ENCODE results near the gene SNX10. TPM values are rescaled to one million over a fixed set of nuclear protein-coding genes. Genes with fewer than 3 reads are reported as not detected.

Gene SNX10
- total RNA-seq, 1 donor from 2014 or later = 42.1 TPM

DNA sequence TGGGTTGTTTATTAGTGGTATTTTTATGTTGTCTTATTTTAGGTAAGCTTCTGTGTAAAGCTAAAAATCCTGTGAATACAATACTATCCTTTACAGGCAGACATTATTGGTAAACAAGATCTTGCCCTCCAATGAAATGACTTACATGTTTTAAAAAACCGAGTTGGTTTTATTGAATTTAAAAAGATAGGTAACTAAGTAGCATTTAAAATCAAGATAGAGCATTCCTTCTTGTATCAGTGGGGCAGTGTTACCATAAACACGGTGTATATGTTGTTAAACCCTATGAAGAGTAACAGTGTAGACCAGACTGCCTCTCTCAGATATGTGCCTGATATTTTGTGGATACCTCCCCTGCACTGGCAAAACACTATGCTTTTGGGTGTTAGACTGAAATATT, 81.0 kb downstream of the SNX10 start:
- H3K9me3 Mint-ChIP-seq = no peaks in the 10 kb centered on the region
- DNase-seq = no peak
- peaks cover 17% of the 10 kb centered on the region for H3K36me3 Mint-ChIP-seq (ENCODE audit: low read depth)
- H3K27me3 Mint-ChIP-seq = peaks cover 17% of the 10 kb centered on the region
- intact Hi-C loops (cut with micrococcal nuclease) = loop anchor here (10.0 kb wide), 1 partner anchor 508 kb away; no protein-coding TSS in a partner anchor
- peaks cover 12% of the 10 kb centered on the region for H3K4me1 Mint-ChIP-seq
- no peak overlapping the region for H3K4me3 Mint-ChIP-seq
- no peak overlapping the region for H3K27ac Mint-ChIP-seq

DNA sequence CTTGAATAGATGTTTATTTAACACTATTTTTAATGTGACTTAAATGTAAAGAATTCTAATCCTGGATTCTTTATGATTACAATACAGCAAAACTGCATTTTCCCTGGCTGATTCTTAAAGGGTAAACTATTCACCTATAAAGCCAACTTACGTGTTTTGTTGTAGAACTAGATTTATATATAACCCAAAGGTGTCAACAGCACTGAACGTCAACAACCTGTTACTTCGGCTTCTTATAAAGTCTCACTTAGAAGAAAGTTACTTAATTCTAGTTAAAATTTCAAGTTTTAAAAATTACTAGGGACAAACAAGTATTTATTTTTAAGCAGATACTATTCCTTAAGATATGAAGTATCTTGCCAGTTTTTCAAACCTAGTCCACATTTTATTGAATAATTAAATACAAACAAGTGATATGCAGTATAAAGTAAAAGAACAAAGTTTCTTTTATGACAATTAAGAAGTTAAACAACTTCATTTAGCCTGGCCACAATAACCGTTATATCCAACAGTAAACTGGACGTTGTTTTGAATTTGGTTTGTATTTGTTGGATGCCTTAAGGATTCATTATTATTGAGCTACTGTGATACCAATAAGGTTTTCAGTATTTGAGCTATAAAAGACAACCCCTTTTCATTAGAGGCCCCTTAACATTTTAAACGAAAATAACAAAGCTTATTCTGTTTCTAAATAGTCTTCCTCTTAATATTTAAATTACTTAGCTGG, 83.1 kb downstream of the SNX10 start:
- peaks cover 9% of the 10 kb centered on the region for H3K4me1 Mint-ChIP-seq
- intact Hi-C loops (cut with micrococcal nuclease) = loop anchor here (5.0 to 10.0 kb wide), 3 partner anchors 82 to 510 kb away; partner anchors contain the start of gene NFE2L3
- no peak overlapping the region for H3K4me3 Mint-ChIP-seq
- H3K9me3 Mint-ChIP-seq = no peaks in the 10 kb centered on the region
- DNase-seq = no peak
- peaks cover 33% of the 10 kb centered on the region for H3K27me3 Mint-ChIP-seq
- peaks cover 16% of the 10 kb centered on the region for H3K36me3 Mint-ChIP-seq (ENCODE audit: low read depth)
- H3K27ac Mint-ChIP-seq = no peak overlapping the region

DNA sequence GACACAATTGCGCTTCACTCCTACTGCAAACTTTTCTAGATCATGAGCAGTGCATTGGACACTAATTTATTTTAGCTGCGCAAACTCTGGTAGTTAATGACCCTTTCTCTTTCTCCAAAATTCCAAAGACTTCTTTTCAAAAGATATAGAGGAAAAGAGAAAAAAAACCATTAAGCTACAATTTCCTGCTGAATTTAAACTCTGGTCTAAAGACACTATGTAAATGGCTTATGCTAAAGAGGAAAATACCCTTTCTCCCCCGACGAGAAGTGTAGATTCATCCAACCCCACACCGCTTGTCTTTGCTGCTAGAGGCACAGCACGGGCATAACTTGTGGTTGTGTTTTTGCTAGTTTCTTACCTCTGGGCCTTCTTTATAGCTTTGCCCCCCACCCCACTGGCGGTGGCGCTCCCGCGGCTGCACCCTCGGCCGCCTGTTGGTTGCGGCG, 84.1 kb downstream of the SNX10 start:
- peaks cover 5% of the 10 kb centered on the region for H3K4me1 Mint-ChIP-seq
- intact Hi-C loops (cut with micrococcal nuclease) = loop anchor here (2.0 to 10.0 kb wide), 4 partner anchors 82 to 511 kb away; partner anchors contain the start of gene NFE2L3
- H3K36me3 Mint-ChIP-seq (ENCODE audit: low read depth) = peaks cover 16% of the 10 kb centered on the region
- DNase-seq = no peak
- H3K27ac Mint-ChIP-seq = no peak overlapping the region
- no peaks in the 10 kb centered on the region for H3K9me3 Mint-ChIP-seq
- peak overlapping the region; percentile 84 for H3K4me3 Mint-ChIP-seq
- H3K27me3 Mint-ChIP-seq = peaks cover 36% of the 10 kb centered on the region

DNA sequence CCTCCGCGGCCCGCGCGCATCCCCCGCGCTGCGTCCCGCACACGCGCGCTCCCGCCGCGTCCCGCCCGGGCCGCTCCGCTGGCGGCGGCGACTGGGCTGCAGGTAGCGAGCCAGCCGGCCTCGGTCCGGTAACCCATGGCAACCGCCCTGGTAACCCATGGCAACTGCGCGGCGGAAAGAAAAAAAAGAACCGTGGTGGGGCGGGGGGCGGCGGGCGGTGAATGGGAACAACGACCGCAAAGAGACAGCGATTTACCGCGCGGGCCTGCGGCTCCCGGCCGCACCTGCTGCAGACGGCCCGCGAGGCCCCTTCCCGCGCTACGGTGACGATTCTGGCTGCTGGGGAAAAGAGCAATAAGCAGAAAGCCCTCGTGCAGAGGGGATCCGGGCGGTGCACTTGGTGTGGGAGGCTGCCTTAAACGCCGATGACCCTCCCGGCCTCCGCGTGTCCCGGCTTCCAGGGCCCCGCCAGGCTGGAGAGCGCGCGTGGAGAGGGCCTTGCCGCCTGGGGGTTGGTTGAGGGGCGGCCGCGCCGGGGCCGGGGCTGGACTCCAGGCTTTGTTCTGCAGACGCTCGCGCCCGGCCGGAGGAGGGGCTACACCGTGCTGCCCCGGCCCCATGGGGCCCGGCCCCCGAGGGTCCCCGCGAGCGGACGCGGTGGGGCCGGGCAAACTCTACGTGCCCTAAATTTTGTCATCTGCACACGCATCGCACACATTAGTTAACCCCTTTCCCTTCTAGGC, 84.7 kb downstream of the SNX10 start:
- intact Hi-C loops (cut with micrococcal nuclease) = loop anchor here (2.0 to 10.0 kb wide), 4 partner anchors 81 to 512 kb away; partner anchors contain the start of gene NFE2L3
- Mint-ChIP-seq H3K27me3 (peaks cover 38% of the 10 kb centered on the region), H3K27ac (peak overlapping the region; percentile 88), H3K9me3 (no peaks in the 10 kb centered on the region), H3K4me1 (peaks cover 5% of the 10 kb centered on the region), H3K36me3 (ENCODE audit: low read depth) (peaks cover 16% of the 10 kb centered on the region), H3K4me3 (peak overlapping the region; percentile 84)
- peak; percentile 84 for DNase-seq

DNA sequence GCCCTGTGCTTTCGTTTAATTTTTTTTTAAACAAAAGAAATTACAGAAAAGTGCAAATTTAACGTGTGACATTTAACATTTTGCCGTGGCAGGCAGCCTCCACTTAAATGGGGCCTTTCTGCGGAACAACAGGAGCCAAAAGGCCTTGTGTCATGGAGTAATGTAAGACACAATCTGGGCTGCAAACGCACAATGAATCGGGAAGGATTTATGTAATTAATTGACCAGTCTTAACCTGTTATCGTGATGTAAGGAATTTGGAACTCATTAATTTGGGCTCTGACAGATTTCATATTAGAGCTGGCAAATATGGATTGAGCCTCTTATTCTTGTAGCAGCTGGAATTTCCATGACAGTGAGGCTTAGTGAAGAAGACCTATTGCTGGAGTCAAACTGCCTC, 86.4 kb downstream of the SNX10 start:
- H3K27ac Mint-ChIP-seq = no peak overlapping the region
- H3K36me3 Mint-ChIP-seq (ENCODE audit: low read depth) = peaks cover 8% of the 10 kb centered on the region

DNA sequence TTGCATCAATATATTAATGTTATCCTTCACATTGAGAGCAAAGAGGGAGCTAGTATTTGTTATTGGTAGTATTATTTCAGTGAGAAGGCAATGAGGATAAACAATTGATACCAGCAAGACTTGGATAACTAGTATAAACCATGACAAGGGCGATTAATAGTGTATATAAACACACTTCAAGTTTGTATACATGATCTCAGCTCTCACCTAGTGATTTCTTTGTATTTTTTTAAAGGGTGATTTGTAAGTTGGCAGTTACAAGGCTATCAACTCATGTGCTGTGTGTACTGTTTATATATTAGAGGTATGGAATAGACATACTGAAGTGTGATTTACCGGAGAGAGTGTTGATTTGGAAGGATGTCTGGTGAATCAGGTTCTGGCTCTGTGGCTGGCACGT, 88.0 kb downstream of the SNX10 start:
- H3K9me3 Mint-ChIP-seq = no peaks in the 10 kb centered on the region

More for the DNA sequence above, 86.4 kb downstream of the SNX10 start:
- peaks cover 5% of the 10 kb centered on the region for H3K4me1 Mint-ChIP-seq
- intact Hi-C loops (cut with micrococcal nuclease) = loop anchor here (5.0 to 10.0 kb wide), 3 partner anchors 79 to 513 kb away; partner anchors contain the start of gene NFE2L3
- DNase-seq = no peak
- H3K27me3 Mint-ChIP-seq = peaks cover 45% of the 10 kb centered on the region
- no peak overlapping the region for H3K4me3 Mint-ChIP-seq
- H3K9me3 Mint-ChIP-seq = no peaks in the 10 kb centered on the region

DNA sequence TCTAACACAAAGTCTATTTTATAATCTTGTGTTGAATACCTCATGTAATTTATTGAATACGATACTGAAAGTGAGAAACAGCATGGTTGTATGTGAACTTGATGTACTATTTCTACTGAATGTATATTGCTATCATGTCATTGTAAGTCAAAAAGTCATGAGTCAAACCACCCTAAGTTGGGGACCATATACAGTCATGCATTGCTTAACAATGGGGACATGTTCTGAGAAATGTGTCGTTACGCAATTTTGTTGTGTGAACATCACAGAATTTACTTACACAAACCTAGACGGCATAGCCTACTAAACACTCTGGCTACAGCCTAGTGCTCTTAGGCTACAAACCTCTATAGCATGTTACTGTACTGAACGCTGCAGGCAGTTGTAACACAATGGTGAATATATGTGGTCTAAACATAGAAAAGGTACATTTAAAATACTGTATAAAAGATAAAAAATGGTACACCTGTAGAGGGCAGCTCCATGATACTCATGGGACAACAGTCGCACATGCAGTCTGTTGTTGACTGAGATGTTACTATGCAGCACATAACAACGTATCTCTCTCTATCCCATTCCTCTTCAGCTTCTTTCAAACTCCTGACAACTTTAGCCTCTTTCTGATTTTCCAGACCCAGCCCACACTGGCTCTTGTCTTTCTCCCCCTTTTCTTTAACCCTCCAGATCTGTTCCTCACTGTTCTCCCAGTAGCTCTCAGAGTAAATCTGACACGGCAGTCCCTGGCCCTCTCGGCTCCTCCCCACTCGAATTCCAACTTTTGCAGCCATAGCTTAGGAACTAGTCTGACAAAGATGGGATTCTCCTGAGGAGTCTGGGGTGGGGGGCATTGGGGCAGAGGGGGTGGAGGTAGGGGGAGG, 90.1 kb downstream of the SNX10 start:
- Mint-ChIP-seq H3K4me1 (peaks cover 3% of the 10 kb centered on the region), H3K27ac (no peak overlapping the region), H3K27me3 (peaks cover 46% of the 10 kb centered on the region), H3K4me3 (no peak overlapping the region), H3K36me3 (ENCODE audit: low read depth) (no peaks in the 10 kb centered on the region), H3K9me3 (no peaks in the 10 kb centered on the region)
- intact Hi-C loops (cut with micrococcal nuclease) = no loop called here
- DNase-seq = peak; percentile 42

More for the DNA sequence above, 88.0 kb downstream of the SNX10 start:
- no peaks in the 10 kb centered on the region for H3K36me3 Mint-ChIP-seq (ENCODE audit: low read depth)
- intact Hi-C loops (cut with micrococcal nuclease) = loop anchor here (5.0 to 10.0 kb wide), 3 partner anchors 78 to 515 kb away; partner anchors contain the start of gene NFE2L3
- H3K4me1 Mint-ChIP-seq = peaks cover 5% of the 10 kb centered on the region
- DNase-seq = no peak
- H3K27ac Mint-ChIP-seq = no peak overlapping the region
- H3K4me3 Mint-ChIP-seq = no peak overlapping the region
- peaks cover 41% of the 10 kb centered on the region for H3K27me3 Mint-ChIP-seq

DNA sequence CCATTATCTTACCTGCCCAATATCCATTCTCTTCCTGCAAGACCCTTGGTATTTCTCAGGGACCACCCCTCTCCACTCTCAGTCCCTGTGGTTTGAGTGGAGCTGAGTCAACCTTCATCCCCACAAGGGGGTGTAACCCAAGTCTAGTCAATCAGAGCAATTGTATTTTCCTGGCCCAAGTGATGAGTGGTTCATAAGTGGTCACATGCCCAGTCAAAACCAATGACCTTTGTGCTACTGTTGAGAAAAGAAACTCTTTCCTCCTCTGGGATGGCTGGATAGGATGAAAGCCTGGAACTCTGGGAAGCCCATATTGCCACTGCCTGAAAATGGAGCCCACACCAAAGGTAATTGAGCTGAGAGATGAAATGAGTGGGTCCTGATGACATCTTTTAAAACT, 93.6 kb downstream of the SNX10 start:
- H3K4me1 Mint-ChIP-seq = no peaks in the 10 kb centered on the region
- intact Hi-C loops (cut with micrococcal nuclease) = no loop called here
- H3K27me3 Mint-ChIP-seq = peaks cover 51% of the 10 kb centered on the region
- H3K36me3 Mint-ChIP-seq (ENCODE audit: low read depth) = no peaks in the 10 kb centered on the region
- H3K27ac Mint-ChIP-seq = no peak overlapping the region
- H3K9me3 Mint-ChIP-seq = no peaks in the 10 kb centered on the region
- no peak for DNase-seq
- no peak overlapping the region for H3K4me3 Mint-ChIP-seq

DNA sequence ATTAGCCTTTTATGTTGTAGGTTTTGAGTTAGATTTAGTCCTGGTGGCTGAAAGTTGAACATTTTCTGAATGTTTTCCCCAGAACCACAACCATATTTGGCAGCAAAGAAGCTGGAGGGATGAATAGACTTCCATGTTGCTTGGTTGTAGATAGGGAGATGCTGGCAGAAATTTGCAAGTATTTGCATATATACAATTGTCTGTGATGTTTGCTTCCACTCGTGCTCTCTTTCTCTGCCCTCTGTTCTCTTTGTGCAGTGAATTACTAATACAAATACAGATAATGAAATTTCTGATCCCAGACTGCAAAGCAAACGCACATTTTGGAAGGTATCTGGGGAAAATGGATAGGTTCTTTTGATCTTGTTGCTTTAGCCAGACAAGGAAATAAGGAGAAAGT, 96.1 kb downstream of the SNX10 start:
- intact Hi-C loops (cut with micrococcal nuclease) = no loop called here
- Mint-ChIP-seq H3K27me3 (peaks cover 53% of the 10 kb centered on the region), H3K27ac (no peak overlapping the region)

DNA sequence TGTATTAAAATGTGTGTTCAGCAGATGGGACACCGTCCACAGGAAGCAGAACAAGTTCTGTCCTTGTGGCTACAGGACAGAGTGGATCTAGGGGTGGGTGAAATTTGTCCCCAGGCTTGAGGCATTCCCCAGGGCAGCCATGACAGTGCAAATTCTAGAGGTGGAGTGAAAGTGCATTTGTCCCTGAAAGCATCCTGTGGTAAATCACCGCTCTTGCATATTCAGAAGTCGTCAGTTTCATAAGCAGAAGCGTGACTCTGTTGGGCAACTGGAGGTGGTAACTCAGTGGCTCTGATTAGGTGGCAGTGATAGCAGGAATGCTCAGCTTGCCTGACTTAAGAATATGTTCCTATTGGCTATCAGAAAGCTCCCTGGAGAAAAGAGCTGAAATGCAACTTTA, 96.6 kb downstream of the SNX10 start:
- intact Hi-C loops (cut with micrococcal nuclease) = no loop called here
- Mint-ChIP-seq H3K27me3 (peaks cover 55% of the 10 kb centered on the region), H3K27ac (no peak overlapping the region), H3K36me3 (ENCODE audit: low read depth) (no peaks in the 10 kb centered on the region), H3K4me3 (no peak overlapping the region), H3K9me3 (no peaks in the 10 kb centered on the region), H3K4me1 (no peaks in the 10 kb centered on the region)
- no peak for DNase-seq

More for the DNA sequence above, 96.1 kb downstream of the SNX10 start:
- no peaks in the 10 kb centered on the region for H3K9me3 Mint-ChIP-seq
- no peak overlapping the region for H3K4me3 Mint-ChIP-seq
- DNase-seq = no peak
- H3K36me3 Mint-ChIP-seq (ENCODE audit: low read depth) = no peaks in the 10 kb centered on the region
- no peaks in the 10 kb centered on the region for H3K4me1 Mint-ChIP-seq

DNA sequence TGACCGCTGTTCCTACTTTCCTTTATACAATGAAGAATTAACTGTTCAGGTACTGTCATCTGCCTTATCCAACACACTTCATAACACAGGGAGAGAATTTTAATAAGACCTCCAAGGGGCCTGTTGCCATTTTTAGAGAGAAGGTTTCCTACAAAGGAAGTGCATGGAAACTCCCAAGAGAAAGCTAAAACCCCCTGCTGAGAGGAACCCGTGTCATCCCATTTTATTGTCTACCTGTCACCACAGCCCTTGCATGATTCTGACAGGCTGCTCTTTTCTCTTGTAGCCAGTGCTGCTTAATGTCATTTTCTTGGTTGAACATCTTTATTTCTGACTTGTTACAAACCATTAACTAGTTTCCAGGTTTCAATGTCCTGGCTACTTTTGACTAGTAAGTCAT, 98.4 kb downstream of the SNX10 start:
- no peak for DNase-seq
- no peak overlapping the region for H3K27ac Mint-ChIP-seq
- no peaks in the 10 kb centered on the region for H3K4me1 Mint-ChIP-seq
- intact Hi-C loops (cut with micrococcal nuclease) = loop anchor here (10.0 kb wide), 1 partner anchor 475 kb away; the partner anchor contains the start of gene SKAP2
- no peak overlapping the region for H3K4me3 Mint-ChIP-seq
- no peaks in the 10 kb centered on the region for H3K9me3 Mint-ChIP-seq
- H3K27me3 Mint-ChIP-seq = peaks cover 64% of the 10 kb centered on the region
- no peaks in the 10 kb centered on the region for H3K36me3 Mint-ChIP-seq (ENCODE audit: low read depth)

DNA sequence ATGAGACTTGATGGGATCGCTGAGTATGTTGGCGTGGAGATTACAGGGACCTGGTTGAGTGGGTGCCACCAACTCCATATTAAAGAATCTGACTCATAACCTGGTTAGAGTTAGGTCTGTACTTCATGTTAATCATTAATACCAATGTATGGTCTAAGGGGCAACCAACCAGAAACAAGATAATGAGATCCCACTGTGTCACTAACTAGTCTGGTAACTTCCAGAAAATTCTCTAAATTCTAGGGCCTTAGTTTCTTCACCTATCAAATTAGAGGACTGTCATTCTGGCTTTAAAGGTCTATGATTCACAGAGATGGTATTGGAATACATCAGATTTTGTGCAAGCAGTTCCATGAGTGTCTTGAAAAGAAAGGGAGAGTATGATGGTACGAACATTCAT, 102.2 kb downstream of the SNX10 start:
- no peak for DNase-seq
- H3K4me3 Mint-ChIP-seq = no peak overlapping the region
- no peak overlapping the region for H3K27ac Mint-ChIP-seq
- H3K9me3 Mint-ChIP-seq = no peaks in the 10 kb centered on the region
- H3K4me1 Mint-ChIP-seq = peaks cover 5% of the 10 kb centered on the region
- H3K27me3 Mint-ChIP-seq = peaks cover 63% of the 10 kb centered on the region
- no peaks in the 10 kb centered on the region for H3K36me3 Mint-ChIP-seq (ENCODE audit: low read depth)
- intact Hi-C loops (cut with micrococcal nuclease) = loop anchor here (10.0 kb wide), 1 partner anchor 471 kb away; the partner anchor contains the start of gene SKAP2

DNA sequence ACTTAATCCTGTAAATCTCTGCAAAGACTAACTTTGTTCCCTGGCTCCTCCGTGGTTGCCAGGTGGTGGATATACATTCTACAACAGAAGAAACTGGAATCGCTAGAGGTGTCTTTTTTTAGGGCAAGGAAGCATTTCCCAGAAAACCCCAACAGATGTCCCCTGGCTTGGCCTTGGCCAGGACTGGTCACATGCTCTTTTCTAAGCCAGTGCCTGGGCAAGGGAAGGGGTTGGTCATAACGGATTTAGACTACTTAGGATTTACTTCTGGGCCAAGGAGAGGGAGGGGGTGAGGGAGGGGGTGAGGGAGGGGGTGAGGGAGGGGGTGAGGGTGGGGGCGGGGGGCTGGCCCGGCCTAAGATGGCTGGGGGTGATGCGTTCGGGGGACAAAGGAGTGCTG, 105.7 kb downstream of the SNX10 start:
- H3K9me3 Mint-ChIP-seq = no peaks in the 10 kb centered on the region
- no peaks in the 10 kb centered on the region for H3K36me3 Mint-ChIP-seq (ENCODE audit: low read depth)
- DNase-seq = no peak
- intact Hi-C loops (cut with micrococcal nuclease) = loop anchor here (10.0 kb wide), 1 partner anchor 467 kb away; the partner anchor contains the start of gene SKAP2
- peaks cover 56% of the 10 kb centered on the region for H3K27me3 Mint-ChIP-seq
- H3K4me1 Mint-ChIP-seq = peaks cover 10% of the 10 kb centered on the region
- H3K4me3 Mint-ChIP-seq = peak overlapping the region; percentile 78
- H3K27ac Mint-ChIP-seq = no peak overlapping the region
